Peyer's patch (tissue), 4 donors: Measurements from ENCODE around the gene PPY. TPM values are rescaled to one million over a fixed set of nuclear protein-coding genes. Genes with fewer than 3 reads are reported as not detected.
"Not testable (repeated sequence)": the region's sequence is repeated elsewhere in the genome, so short reads cannot be mapped to it uniquely, and the experiment has no call there.

Experiments
- DNase-seq, 3 donors: peaks; one replicate each; pipeline ENCODE4 v3.0.0-alpha.2; 2017 to 2019
- H3K27ac ChIP-seq, 4 donors: fragments of 200-600 bp; sonication (generic); one replicate each; pipeline ENCODE4 v1.5.1; 2016 to 2019
- H3K27me3 ChIP-seq, 2 donors: fragments of 200-600 bp; sonication (generic); one replicate each; pipeline ENCODE4 v1.5.1; 2019
- H3K36me3 ChIP-seq, 3 donors: fragments of 200-600 bp; sonication (generic); one replicate each; pipeline ENCODE4 v1.5.1; 2016 to 2019
- H3K4me1 ChIP-seq, 4 donors: fragments of 200-600 bp; sonication (generic); one replicate each; pipeline ENCODE4 v1.5.1; 2016 to 2019
- H3K4me3 ChIP-seq, 4 donors: fragments of 200-600 bp; sonication (generic); 1 replicate in 3 of 4; 2 replicates in 1 of 4; pipeline ENCODE4 v1.5.1; 2016 to 2019; ENCODE audit warnings: mild to moderate bottlenecking in 1 of 4
- H3K9me3 ChIP-seq, 4 donors: fragments of 200-600 bp; sonication (generic); one replicate each; pipeline ENCODE4 v1.5.1; 2016 to 2019; ENCODE audit warnings: mild to moderate bottlenecking in 1 of 4
- POLR2A ChIP-seq, 2 donors: fragments of 450-650 bp; IDR thresholded peaks; one replicate each; pipeline ENCODE4 v1.5.1; 2017; ENCODE audit warnings: antibody characterized with exemption in 2 of 2, mild to moderate bottlenecking in 2 of 2, moderate library complexity in 2 of 2
- total RNA-seq, 4 donors: library from RNA; depleted of rRNA; stranded (reverse); fragments of >200 nt; gene quantifications; one replicate each; pipeline ENCODE4 v1.1.0, GENCODE V29; 2016
- TF ChIP-seq, protein P1 (sequence below), 6 experiments: fragments of 450-650 bp in 4 of 6; fragments of 200-600 bp in 2 of 6; sonication (generic) in 1 of 6; IDR thresholded peaks; one replicate each; pipeline ENCODE4 v1.5.1; 2017 to 2019; ENCODE audit warnings: antibody characterized with exemption in 6 of 6, mild to moderate bottlenecking in 3 of 6, moderate library complexity in 1 of 6

Gene PPY
- total RNA-seq, 4 donors from 2014 or later, result not detected

DNA sequence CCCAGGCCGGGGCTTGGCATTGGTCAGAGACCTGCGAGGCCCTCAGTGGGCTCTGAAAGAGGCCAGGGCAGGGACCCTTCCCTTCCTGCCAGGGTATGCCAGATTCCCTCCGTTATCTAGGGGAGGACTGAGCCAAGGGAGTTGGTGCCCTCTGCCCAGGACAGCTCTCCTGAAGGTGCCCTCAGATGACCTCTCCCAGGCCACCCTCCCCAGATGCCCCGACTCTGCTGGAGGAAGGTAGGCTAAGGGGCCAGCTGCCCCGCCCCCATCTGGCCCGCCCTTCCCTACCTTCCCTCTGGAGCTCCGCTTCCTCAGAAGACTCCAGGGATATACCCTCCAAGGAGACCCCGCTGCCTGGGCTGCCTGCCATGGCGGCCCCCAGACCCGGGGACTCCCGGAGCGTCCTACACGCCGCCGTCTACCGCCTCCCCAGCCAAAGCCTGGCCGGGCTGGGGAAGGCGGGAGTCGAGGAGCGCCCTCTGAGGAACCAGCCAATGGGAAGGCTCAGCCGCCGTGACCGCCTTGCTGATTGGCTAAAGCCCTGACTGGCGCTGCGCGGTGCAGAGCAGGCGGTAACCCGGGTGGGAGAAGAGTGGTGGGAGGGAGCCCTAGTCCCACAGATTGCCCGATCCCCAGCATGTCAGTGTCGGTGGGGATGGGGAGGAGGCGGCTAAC, 42.0 kb downstream of the PPY start:
- Histone ChIP-seq H3K36me3 (no peaks in the 10 kb centered on the region), H3K27me3 (no peaks in the 10 kb centered on the region), H3K27ac (no peak overlapping the region), H3K4me3 (peak overlapping the region; percentile 15 to 54 (median 47)), H3K9me3 (no peaks in the 10 kb centered on the region), H3K4me1 (peaks cover 0 to 14% (median 7%) of the 10 kb centered on the region in 4 donors)
- DNase-seq, result peak; percentile 68 to 89 (median 86)
- TF ChIP-seq, protein P1, sequence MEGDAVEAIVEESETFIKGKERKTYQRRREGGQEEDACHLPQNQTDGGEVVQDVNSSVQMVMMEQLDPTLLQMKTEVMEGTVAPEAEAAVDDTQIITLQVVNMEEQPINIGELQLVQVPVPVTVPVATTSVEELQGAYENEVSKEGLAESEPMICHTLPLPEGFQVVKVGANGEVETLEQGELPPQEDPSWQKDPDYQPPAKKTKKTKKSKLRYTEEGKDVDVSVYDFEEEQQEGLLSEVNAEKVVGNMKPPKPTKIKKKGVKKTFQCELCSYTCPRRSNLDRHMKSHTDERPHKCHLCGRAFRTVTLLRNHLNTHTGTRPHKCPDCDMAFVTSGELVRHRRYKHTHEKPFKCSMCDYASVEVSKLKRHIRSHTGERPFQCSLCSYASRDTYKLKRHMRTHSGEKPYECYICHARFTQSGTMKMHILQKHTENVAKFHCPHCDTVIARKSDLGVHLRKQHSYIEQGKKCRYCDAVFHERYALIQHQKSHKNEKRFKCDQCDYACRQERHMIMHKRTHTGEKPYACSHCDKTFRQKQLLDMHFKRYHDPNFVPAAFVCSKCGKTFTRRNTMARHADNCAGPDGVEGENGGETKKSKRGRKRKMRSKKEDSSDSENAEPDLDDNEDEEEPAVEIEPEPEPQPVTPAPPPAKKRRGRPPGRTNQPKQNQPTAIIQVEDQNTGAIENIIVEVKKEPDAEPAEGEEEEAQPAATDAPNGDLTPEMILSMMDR (IDR thresholded peaks at IDR 0.05), result no peak
- no peak for TF ChIP-seq POLR2A (IDR thresholded peaks at IDR 0.05)

DNA sequence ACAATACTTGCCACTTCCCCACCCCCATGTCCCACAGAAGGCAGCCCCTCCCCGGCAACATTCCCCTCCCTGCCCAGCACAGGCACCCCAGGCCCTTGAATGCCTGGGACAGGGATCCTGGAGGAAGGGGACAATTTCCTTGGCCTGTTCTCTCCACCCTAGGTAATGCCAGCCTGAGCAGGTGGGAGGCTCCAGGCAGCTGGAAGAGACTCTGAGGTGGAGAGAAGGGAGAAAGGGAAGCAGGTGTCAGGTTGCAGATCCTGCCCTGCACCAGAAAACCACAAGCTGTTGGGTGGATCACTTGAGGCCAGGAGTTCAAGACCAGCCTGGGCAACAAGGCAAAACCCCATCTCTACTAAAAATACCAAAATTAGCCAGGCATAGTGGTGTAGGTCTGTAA, 43.8 kb downstream of the PPY start:
- TF ChIP-seq, protein P1 (IDR thresholded peaks at IDR 0.05), result no peak
- TF ChIP-seq POLR2A (IDR thresholded peaks at IDR 0.05), result no peak
- Histone ChIP-seq H3K4me3 (no peak overlapping the region), H3K9me3 (no peaks in the 10 kb centered on the region), H3K36me3 (no peaks in the 10 kb centered on the region), H3K4me1 (peaks cover 0 to 14% (median 7%) of the 10 kb centered on the region in 4 donors), H3K27me3 (no peaks in the 10 kb centered on the region), H3K27ac (no peak overlapping the region)
- DNase-seq, result no peak

DNA sequence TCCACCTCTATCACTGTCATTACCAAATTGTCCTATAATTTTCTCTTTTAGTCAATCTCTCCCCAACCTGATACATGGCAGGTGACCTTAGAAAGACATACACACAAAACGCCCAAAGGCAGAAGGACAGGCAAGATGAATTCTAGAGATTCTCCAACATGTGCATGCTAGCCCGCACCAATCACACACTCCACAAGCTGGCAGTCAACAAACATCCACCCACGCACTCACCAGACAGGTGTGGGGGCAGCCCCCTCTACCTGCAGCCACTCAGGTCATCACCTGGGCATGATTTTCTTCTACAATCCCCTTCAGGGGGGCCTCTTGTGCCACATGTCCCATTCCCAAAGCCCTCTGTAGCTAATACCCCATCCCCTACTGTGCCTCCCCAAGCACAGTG, 44.4 kb downstream of the PPY start:
- TF ChIP-seq, protein P1 (IDR thresholded peaks at IDR 0.05), result no peak
- TF ChIP-seq POLR2A (IDR thresholded peaks at IDR 0.05), result no peak
- no peak overlapping the region for H3K4me3 ChIP-seq
- H3K27ac ChIP-seq, result no peak overlapping the region

DNA sequence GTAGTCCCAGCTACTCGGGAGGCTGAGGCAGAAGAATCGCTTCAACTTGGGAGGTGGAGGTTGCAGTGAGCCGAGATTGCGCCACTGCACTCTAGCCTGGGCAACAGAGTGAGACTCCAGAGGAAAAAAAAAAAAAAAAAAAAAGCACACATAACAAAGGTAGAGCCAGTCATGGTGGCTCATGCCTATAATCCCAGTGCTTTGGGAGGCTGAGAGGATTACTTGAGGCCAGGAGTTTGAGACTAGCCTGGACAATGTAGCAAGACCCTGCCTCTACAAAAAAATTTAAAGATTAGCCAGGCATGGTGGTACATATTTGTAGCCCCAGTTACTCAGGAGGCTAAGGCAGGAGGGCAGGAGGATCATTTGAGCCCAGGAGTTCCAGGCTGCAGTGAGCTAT, 47.8 kb downstream of the PPY start:
- H3K4me1 ChIP-seq, H3K36me3 ChIP-seq, H3K9me3 ChIP-seq, H3K27ac ChIP-seq, H3K27me3 ChIP-seq, DNase-seq, H3K4me3 ChIP-seq: not testable (repeated sequence)

More for the DNA sequence above, 44.4 kb downstream of the PPY start:
- no peaks in the 10 kb centered on the region for H3K9me3 ChIP-seq
- DNase-seq, result no peak
- peaks cover 0 to 14% (median 7%) of the 10 kb centered on the region in 4 donors for H3K4me1 ChIP-seq
- no peaks in the 10 kb centered on the region for H3K27me3 ChIP-seq
- no peaks in the 10 kb centered on the region for H3K36me3 ChIP-seq

DNA sequence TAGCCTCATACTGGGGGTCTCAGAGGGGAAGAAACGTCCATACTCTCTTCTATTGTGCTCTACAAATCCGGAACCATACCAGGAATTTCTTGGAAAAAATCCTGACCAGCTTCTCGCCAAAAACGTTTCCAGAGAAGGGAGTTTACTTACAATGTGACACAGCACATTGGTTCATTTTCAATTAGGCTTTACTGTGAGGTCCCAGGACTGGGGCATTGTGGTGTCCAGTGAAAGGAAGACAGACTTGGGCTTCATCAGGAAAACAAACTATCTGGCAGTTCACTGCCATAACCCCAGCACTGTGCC, 49.7 kb downstream of the PPY start:
- Histone ChIP-seq H3K27ac (no peak overlapping the region), H3K4me3 (no peak overlapping the region), H3K4me1 (no peaks in the 10 kb centered on the region), H3K27me3 (no peaks in the 10 kb centered on the region), H3K9me3 (no peaks in the 10 kb centered on the region), H3K36me3 (no peaks in the 10 kb centered on the region)
- TF ChIP-seq, protein P1 (IDR thresholded peaks at IDR 0.05), result no peak
- TF ChIP-seq POLR2A (IDR thresholded peaks at IDR 0.05), result no peak
- no peak for DNase-seq

DNA sequence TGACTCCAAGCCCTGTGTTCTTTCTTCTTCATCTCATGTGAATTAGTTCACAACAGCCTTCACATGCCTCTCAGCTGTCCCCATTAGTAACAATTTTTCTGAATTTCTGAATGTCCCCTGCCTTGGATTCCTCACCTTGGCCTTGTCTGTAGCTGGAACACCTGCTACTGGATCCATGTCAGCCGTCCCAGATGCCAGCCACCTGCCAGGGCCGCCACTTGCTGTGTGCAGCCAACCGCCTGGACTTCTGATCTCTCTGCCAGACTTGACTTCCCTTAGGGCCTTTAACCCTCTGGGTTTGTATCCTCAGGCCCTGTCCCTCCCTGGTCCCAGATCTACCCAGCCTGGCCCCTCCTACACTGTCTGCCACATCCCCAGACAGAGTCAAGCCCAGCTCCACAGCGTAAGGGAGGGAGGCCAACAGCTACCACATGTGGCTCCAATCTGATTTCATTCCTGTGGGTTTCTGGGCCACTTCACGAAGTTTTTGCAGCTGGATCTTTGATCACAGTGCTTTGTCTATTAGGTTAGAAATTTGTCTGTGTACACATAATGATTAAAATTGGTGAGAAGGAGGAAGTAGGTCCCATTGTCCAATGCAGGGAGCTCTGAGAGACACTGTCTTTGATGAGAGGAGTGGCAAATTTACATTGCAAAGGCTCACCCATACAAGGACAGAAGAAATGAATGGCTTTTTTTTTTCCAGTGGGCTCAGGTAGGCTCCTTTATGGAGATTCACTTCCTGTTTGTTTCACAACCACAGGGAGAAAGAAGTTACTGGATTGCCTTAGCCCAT, 50.2 kb downstream of the PPY start:
- no peak for DNase-seq

More for the DNA sequence above, 50.2 kb downstream of the PPY start:
- Histone ChIP-seq H3K27ac (no peak overlapping the region), H3K36me3 (no peaks in the 10 kb centered on the region), H3K4me1 (no peaks in the 10 kb centered on the region), H3K9me3 (no peaks in the 10 kb centered on the region), H3K4me3 (no peak overlapping the region), H3K27me3 (no peaks in the 10 kb centered on the region)
- TF ChIP-seq, protein P1 (IDR thresholded peaks at IDR 0.05), result no peak
- no peak for TF ChIP-seq POLR2A (IDR thresholded peaks at IDR 0.05)
